Liver (tissue), 9 donors: Measurements from ENCODE around the gene BCAR3. TPM values are rescaled to one million over a fixed set of nuclear protein-coding genes. Genes with fewer than 3 reads are reported as not detected.
A peak's percentile ranks its signal among the peaks of the same experiment; 100 is the strongest.

Experiments
- DNase-seq: peaks from one replicate; pipeline ENCODE4 v3.0.0-alpha.2; 2017; ENCODE audit warnings: low spot score
- H3K27ac ChIP-seq, 2 donors: one replicate each; pipeline ENCODE4 v1.7.0; 2013; ENCODE audit warnings: inconsistent platforms in 2 of 2, low read length in 2 of 2, control low read depth in 1 of 2, low read depth in 1 of 2, mild to moderate bottlenecking in 1 of 2
- H3K27me3 ChIP-seq, 4 donors: one replicate each; pipeline versions ENCODE4 v1.6.1 to v1.7.0; 2013; ENCODE audit warnings: low read length in 3 of 4, inconsistent platforms in 1 of 4, mild to moderate bottlenecking in 1 of 4, moderate library complexity in 1 of 4; ENCODE audit not compliant: control insufficient read depth in 4 of 4, insufficient read depth in 4 of 4
- H3K36me3 ChIP-seq, 4 donors: one replicate each; pipeline versions ENCODE4 v1.6.1 to v1.7.0; 2013; ENCODE audit warnings: low read length in 3 of 4, mild to moderate bottlenecking in 3 of 4, low read depth in 1 of 4, moderate library complexity in 1 of 4; ENCODE audit not compliant: control insufficient read depth in 4 of 4, insufficient read depth in 3 of 4
- H3K4me1 ChIP-seq, 4 donors: one replicate each; pipeline versions ENCODE4 v1.6.1 to v1.7.0; 2013; ENCODE audit warnings: low read length in 3 of 4, mild to moderate bottlenecking in 3 of 4, moderate library complexity in 1 of 4; ENCODE audit not compliant: control insufficient read depth in 4 of 4, insufficient read depth in 4 of 4
- H3K4me3 ChIP-seq, 3 donors: one replicate each; pipeline versions ENCODE4 v1.6.1 to v1.7.0; 2013; ENCODE audit warnings: low read length in 3 of 3, control low read depth in 1 of 3, low read depth in 1 of 3, mild to moderate bottlenecking in 1 of 3
- H3K9ac ChIP-seq, 2 donors: one replicate each; pipeline ENCODE4 v1.7.0; 2013; ENCODE audit warnings: low read length in 2 of 2, mild to moderate bottlenecking in 2 of 2, moderate library complexity in 2 of 2, control low read depth in 1 of 2, low read depth in 1 of 2
- H3K9me3 ChIP-seq, 4 donors: one replicate each; pipeline versions ENCODE4 v1.6.1 to v1.7.0; 2013; ENCODE audit warnings: low read length in 3 of 4; ENCODE audit not compliant: control insufficient read depth in 4 of 4
- ATF3 ChIP-seq: IDR thresholded peaks from 2 replicates; pipeline ENCODE4 v1.6.1; 2016; ENCODE audit warnings: antibody characterized with exemption
- EGR1 ChIP-seq, 2 donors: IDR thresholded peaks; 2 replicates each; pipeline ENCODE4 v1.6.1; 2016 to 2018; ENCODE audit warnings: antibody characterized with exemption in 2 of 2, low read depth in 2 of 2
- FOXA1 ChIP-seq: IDR thresholded peaks from 2 replicates; pipeline ENCODE4 v1.6.1; 2016; ENCODE audit warnings: antibody characterized with exemption
- GABPA ChIP-seq, 2 donors: IDR thresholded peaks in 1 of 2; conservative IDR thresholded peaks in 1 of 2; 2 replicates each; pipeline ENCODE4 v1.6.1; 2016; ENCODE audit warnings: antibody characterized with exemption in 2 of 2, mild to moderate bottlenecking in 1 of 2, moderate library complexity in 1 of 2
- HNF4G ChIP-seq: IDR thresholded peaks from 2 replicates; pipeline ENCODE4 v1.6.1; 2016; ENCODE audit warnings: antibody characterized with exemption
- JUND ChIP-seq, 2 donors: IDR thresholded peaks; 2 replicates each; pipeline ENCODE4 v1.6.1; 2016; ENCODE audit warnings: antibody characterized with exemption in 2 of 2
- MAX ChIP-seq: IDR thresholded peaks from 2 replicates; pipeline ENCODE4 v1.6.1; 2016; ENCODE audit warnings: antibody characterized with exemption
- NR2F2 ChIP-seq: IDR thresholded peaks from 2 replicates; pipeline ENCODE4 v1.6.1; 2016; ENCODE audit warnings: antibody characterized with exemption
- RAD21 ChIP-seq, 2 donors: IDR thresholded peaks; 2 replicates each; pipeline ENCODE4 v1.6.1; 2016; ENCODE audit warnings: antibody characterized with exemption in 2 of 2, mild to moderate bottlenecking in 2 of 2
- RXRA ChIP-seq, 2 donors: IDR thresholded peaks; 2 replicates each; pipeline ENCODE4 v1.6.1; 2017 to 2018; ENCODE audit warnings: antibody characterized with exemption in 2 of 2, mild to moderate bottlenecking in 1 of 2
- SP1 ChIP-seq: IDR thresholded peaks from 2 replicates; pipeline ENCODE4 v1.6.1; 2018; ENCODE audit warnings: antibody characterized with exemption, mild to moderate bottlenecking
- TAF1 ChIP-seq: conservative IDR thresholded peaks from 2 replicates; pipeline ENCODE4 v1.6.1; 2016; ENCODE audit warnings: antibody characterized with exemption, mild to moderate bottlenecking
- YY1 ChIP-seq: IDR thresholded peaks from 2 replicates; pipeline ENCODE4 v1.6.1; 2016; ENCODE audit warnings: antibody characterized with exemption, mild to moderate bottlenecking
- WGBS: extraction: QIAGEN DNeasy Blood & Tissue Kit; methylation state at CpG from one replicate; pipeline ENCODE4 v1.1.7; 2013; 5-methylcytosine and 5-hydroxymethylcytosine counted together
- polyA plus RNA-seq, 2 donors: library from polyadenylated mRNA; stranded (reverse) in 1 of 2; unstranded in 1 of 2; fragments of 200-250 nt in 1 of 2; fragments of >200 nt in 1 of 2; fragmentation: Nextera tagmentation in 1 of 2; extraction: Ambion mirVana in 1 of 2; gene quantifications; one replicate each; pipeline versions ENCODE4 v1.2.1 to v1.2.3, GENCODE V29; 2013 to 2015
- total RNA-seq, 2 donors: library from RNA; depleted of rRNA; stranded (reverse); fragments of >200 nt; gene quantifications; one replicate each; pipeline ENCODE4 v1.2.3, GENCODE V29; 2014
- TF ChIP-seq, protein P1 (sequence below): IDR thresholded peaks from 2 replicates; pipeline ENCODE4 v1.6.1; 2016; ENCODE audit warnings: antibody characterized with exemption
- TF ChIP-seq, protein P2 (sequence below): fragments of 150-350 bp; IDR thresholded peaks from 2 replicates; pipeline ENCODE4 v1.5.1; 2017; ENCODE audit warnings: improper control_type of control experiment, low read depth, low read length; ENCODE audit not compliant: missing input control
- donor health status: healthy.
- donor health status: healthy.
- donor health status: healthy.
- donor health status: healthy.
- donor health status: healthy.

Gene BCAR3
- total and polyA plus RNA-seq, 4 donors = 2.8 to 10.3 (median 7.7) TPM

DNA sequence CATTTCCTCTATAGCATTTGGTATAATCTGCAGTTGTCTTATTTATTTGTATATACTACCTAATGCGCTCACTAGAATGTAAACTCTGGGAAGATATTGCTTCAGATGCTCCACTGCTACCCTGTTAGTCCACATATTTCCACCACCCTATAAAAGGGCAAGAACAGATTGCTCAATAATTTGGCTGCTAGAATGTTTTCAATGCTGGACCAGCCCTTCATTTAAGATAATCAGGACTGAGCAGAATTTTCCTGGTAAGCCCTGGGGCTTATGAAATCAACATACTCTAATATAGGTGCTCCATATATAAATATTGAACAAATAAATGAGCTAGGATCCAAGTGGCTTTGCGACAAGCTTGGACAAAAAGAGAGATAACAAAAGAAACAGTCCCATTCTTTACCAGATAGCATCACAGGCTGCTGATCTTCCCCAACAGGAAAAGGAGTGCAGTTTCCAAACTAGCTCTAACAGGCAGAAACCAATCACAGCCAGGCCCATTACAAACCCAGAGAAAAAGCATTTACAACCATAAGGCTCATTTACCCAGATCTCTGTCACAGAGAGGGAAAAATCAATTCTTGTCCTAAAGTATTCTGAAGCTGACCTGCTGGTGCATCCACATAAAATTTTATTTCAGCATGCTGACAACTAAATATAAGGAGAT is 8.3 kb downstream of the BCAR3 start (continued):
- TF ChIP-seq, protein P1, sequence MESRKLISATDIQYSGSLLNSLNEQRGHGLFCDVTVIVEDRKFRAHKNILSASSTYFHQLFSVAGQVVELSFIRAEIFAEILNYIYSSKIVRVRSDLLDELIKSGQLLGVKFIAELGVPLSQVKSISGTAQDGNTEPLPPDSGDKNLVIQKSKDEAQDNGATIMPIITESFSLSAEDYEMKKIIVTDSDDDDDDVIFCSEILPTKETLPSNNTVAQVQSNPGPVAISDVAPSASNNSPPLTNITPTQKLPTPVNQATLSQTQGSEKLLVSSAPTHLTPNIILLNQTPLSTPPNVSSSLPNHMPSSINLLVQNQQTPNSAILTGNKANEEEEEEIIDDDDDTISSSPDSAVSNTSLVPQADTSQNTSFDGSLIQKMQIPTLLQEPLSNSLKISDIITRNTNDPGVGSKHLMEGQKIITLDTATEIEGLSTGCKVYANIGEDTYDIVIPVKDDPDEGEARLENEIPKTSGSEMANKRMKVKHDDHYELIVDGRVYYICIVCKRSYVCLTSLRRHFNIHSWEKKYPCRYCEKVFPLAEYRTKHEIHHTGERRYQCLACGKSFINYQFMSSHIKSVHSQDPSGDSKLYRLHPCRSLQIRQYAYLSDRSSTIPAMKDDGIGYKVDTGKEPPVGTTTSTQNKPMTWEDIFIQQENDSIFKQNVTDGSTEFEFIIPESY = no peak
- no peak for TF ChIP-seq TAF1
- no peak for TF ChIP-seq SP1
- TF ChIP-seq YY1 = no peak
- TF ChIP-seq RAD21 (IDR thresholded peaks at IDR 0.05) = peak in 1 of 2 donors; percentile 5
- TF ChIP-seq GABPA (IDR thresholded peaks at IDR 0.05 in 1 of 2, conservative IDR thresholded peaks at IDR 0.05 in 1 of 2) = no peak
- TF ChIP-seq RXRA (IDR thresholded peaks at IDR 0.05) = peak in 1 of 2 donors; percentile 14

DNA sequence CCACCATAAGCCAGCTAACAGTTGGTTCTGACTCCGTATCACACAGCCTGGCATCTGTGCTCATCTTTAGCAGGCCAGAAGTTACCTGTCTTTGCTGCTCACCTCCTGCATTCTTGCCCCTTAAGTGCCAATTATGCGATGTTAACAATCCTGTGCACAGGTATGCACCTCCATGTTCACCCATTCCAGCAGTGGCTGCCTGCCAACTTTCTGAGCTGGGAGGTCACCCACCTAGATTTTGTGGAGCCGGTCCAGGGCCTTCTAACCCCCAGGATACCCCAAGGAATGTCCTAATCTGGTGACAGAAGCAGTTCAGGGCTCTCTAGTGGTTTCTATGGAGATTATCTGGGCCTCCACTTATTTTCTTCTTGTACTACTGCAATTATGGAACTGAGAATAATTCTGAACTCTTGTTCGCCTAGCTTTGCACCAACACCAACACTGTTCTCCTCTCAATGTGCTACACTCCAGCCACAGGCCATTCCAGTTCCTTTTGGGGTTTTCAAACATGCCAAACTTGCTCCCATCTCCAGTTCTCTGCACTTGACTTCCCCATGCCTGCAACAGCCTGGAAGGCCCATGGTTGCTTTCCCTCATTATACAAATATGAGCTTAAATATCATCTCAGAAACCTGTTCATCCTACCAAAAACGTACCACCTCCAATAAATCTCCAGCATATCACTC is 9.0 kb downstream of the BCAR3 start:
- no peak for DNase-seq
- no peaks in the 10 kb centered on the region for H3K9me3 ChIP-seq
- H3K4me1 ChIP-seq = peaks cover 0 to 11% (median 1%) of the 10 kb centered on the region in 4 donors
- no peak overlapping the region for H3K9ac ChIP-seq
- peak overlapping the region in 1 of 2 donors; percentile 14 for H3K27ac ChIP-seq
- WGBS = 81% methylated on average over 5 of the region's 5 CpGs
- H3K4me3 ChIP-seq = no peak overlapping the region
- TF ChIP-seq YY1 (no peak), MAX (no peak), FOXA1 (no peak), TAF1 (no peak), RXRA (IDR thresholded peaks at IDR 0.05) (no peak), GABPA (IDR thresholded peaks at IDR 0.05 in 1 of 2, conservative IDR thresholded peaks at IDR 0.05 in 1 of 2) (no peak), NR2F2 (no peak), EGR1 (IDR thresholded peaks at IDR 0.05; ENCODE audit: low read depth in 2 of 2) (no peak), JUND (IDR thresholded peaks at IDR 0.05) (no peak), RAD21 (IDR thresholded peaks at IDR 0.05) (no peak), ATF3 (no peak)
- TF ChIP-seq, protein P2, sequence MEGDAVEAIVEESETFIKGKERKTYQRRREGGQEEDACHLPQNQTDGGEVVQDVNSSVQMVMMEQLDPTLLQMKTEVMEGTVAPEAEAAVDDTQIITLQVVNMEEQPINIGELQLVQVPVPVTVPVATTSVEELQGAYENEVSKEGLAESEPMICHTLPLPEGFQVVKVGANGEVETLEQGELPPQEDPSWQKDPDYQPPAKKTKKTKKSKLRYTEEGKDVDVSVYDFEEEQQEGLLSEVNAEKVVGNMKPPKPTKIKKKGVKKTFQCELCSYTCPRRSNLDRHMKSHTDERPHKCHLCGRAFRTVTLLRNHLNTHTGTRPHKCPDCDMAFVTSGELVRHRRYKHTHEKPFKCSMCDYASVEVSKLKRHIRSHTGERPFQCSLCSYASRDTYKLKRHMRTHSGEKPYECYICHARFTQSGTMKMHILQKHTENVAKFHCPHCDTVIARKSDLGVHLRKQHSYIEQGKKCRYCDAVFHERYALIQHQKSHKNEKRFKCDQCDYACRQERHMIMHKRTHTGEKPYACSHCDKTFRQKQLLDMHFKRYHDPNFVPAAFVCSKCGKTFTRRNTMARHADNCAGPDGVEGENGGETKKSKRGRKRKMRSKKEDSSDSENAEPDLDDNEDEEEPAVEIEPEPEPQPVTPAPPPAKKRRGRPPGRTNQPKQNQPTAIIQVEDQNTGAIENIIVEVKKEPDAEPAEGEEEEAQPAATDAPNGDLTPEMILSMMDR = no peak
- no peaks in the 10 kb centered on the region for H3K27me3 ChIP-seq
- no peaks in the 10 kb centered on the region for H3K36me3 ChIP-seq

- DNase-seq = peak; percentile 42
- TF ChIP-seq HNF4G (no peak), JUND (IDR thresholded peaks at IDR 0.05) (no peak)
- no peaks in the 10 kb centered on the region for H3K9me3 ChIP-seq
- H3K4me1 ChIP-seq = peaks cover 0 to 11% (median 1%) of the 10 kb centered on the region in 4 donors
- H3K27ac ChIP-seq = peak overlapping the region in 1 of 2 donors; percentile 14
- no peak overlapping the region for H3K4me3 ChIP-seq
- no peaks in the 10 kb centered on the region for H3K27me3 ChIP-seq
- no peaks in the 10 kb centered on the region for H3K36me3 ChIP-seq
- H3K9ac ChIP-seq = no peak overlapping the region
- 40% methylated on average over 1 of the region's 1 CpG for WGBS
Observed at GRCh38 chr1:93672069-93672468, 9.6 kb downstream of the BCAR3 start.
